ENCODE measurements around the gene NR3C1. TPM values are rescaled to one million over a fixed set of nuclear protein-coding genes. Genes with fewer than 3 reads are reported as not detected.
"Not testable (repeated sequence)": the region's sequence is repeated elsewhere in the genome, so short reads cannot be mapped to it uniquely, and the experiment has no call there.

NR3C1 gene
- total RNA-seq, 1 experiment from 2014 or later: 31.4 TPM

GRCh38 chr5:143328589-143329220, 74.8 kb downstream of the NR3C1 start:
- no peak overlapping the region for H2AFZ ChIP-seq (ENCODE audit: low read length)
- H2BK120ac ChIP-seq (ENCODE audit: low read depth, low read length, poor library complexity, severe bottlenecking): no peak overlapping the region
- H2BK20ac ChIP-seq (ENCODE audit: low read depth, low read length, poor library complexity, severe bottlenecking): no peak overlapping the region
- H3K23ac ChIP-seq (ENCODE audit: insufficient read length, low read depth, low read length): no peak overlapping the region
- no peak overlapping the region for H4K91ac ChIP-seq (ENCODE audit: insufficient read length, low read depth, low read length)
- no peak overlapping the region for H2BK12ac ChIP-seq (ENCODE audit: insufficient read length, low read depth, low read length)
- no CpG with 5 or more reads among the region's 5 CpGs for WGBS (ENCODE audit: extremely low coverage, insufficient read length, low lambda C conversion rate)
- no peaks in the 10 kb centered on the region for H4K20me1 ChIP-seq (ENCODE audit: control insufficient read depth, insufficient read depth, insufficient read length)
- H3K4ac ChIP-seq (ENCODE audit: low read depth, low read length): no peak overlapping the region
- H3K9ac ChIP-seq (ENCODE audit: extremely low read depth, insufficient read length, low read length): no peak overlapping the region
- no peak overlapping the region for H3K56ac ChIP-seq (ENCODE audit: insufficient read length, low read depth, low read length)
- no peak overlapping the region for H4K8ac ChIP-seq (replicated peaks; ENCODE audit: insufficient read length, low read depth, low read length)
- H3K27me3 Mint-ChIP-seq (ENCODE audit: low read depth): no peaks in the 10 kb centered on the region
- H3K4me2 ChIP-seq (ENCODE audit: insufficient read depth, insufficient read length, low read length): no peak overlapping the region
- no peak overlapping the region for H3K18ac ChIP-seq (ENCODE audit: insufficient read length, low read depth, low read length)
- H3K9me3 Mint-ChIP-seq: peaks cover 28 to 29% of the 10 kb centered on the region in 2 experiments; a peak in 4 of 5 replicates
- no peaks in the 10 kb centered on the region for H3K23me2 ChIP-seq (ENCODE audit: insufficient read length, low read depth, low read length, poor library complexity, severe bottlenecking)
- H3K9me3 ChIP-seq (ENCODE audit: control insufficient read depth, low read depth, low read length): no peaks in the 10 kb centered on the region
- H4K5ac ChIP-seq (ENCODE audit: insufficient read length, low read depth, low read length): no peak overlapping the region
- H2AK5ac ChIP-seq (ENCODE audit: insufficient read length, low read length): no peak overlapping the region
- H3K4me1 ChIP-seq (ENCODE audit: insufficient read depth, low read length): no peaks in the 10 kb centered on the region
- no peak overlapping the region for H2BK5ac ChIP-seq (ENCODE audit: insufficient read length, low read length)
- H3K79me1 ChIP-seq (ENCODE audit: insufficient read depth, low read depth, low read length, poor library complexity, severe bottlenecking): no peaks in the 10 kb centered on the region
- H3K27me3 ChIP-seq (ENCODE audit: insufficient read depth, low read length): no peaks in the 10 kb centered on the region
- TF ChIP-seq, protein P1, sequence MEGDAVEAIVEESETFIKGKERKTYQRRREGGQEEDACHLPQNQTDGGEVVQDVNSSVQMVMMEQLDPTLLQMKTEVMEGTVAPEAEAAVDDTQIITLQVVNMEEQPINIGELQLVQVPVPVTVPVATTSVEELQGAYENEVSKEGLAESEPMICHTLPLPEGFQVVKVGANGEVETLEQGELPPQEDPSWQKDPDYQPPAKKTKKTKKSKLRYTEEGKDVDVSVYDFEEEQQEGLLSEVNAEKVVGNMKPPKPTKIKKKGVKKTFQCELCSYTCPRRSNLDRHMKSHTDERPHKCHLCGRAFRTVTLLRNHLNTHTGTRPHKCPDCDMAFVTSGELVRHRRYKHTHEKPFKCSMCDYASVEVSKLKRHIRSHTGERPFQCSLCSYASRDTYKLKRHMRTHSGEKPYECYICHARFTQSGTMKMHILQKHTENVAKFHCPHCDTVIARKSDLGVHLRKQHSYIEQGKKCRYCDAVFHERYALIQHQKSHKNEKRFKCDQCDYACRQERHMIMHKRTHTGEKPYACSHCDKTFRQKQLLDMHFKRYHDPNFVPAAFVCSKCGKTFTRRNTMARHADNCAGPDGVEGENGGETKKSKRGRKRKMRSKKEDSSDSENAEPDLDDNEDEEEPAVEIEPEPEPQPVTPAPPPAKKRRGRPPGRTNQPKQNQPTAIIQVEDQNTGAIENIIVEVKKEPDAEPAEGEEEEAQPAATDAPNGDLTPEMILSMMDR (conservative IDR thresholded peaks at IDR 0.05): no peak
- no peaks in the 10 kb centered on the region for H3K79me2 ChIP-seq (ENCODE audit: insufficient read depth, low read length)
- no peak overlapping the region for H3K4me3 Mint-ChIP-seq
- H3T11ph ChIP-seq (ENCODE audit: low read length): no peak overlapping the region
- no peak overlapping the region for H3K27ac ChIP-seq (ENCODE audit: insufficient read length, low read depth, low read length)
- no peaks in the 10 kb centered on the region for H3K4me1 Mint-ChIP-seq
- no peak overlapping the region for H3K14ac ChIP-seq (ENCODE audit: insufficient read depth, low read length)
- H2BK15ac ChIP-seq (ENCODE audit: low read depth, low read length): no peak overlapping the region
- no peak for DNase-seq
- H3K27ac Mint-ChIP-seq: no peak overlapping the region
- peaks cover 14 to 37% (median 28%) of the 10 kb centered on the region in 3 experiments for H3K36me3 Mint-ChIP-seq (ENCODE audit: insufficient read depth in 1 of 3, low read depth in 3 of 3)

GRCh38 chr5:143325086-143325485, 78.4 kb downstream of the NR3C1 start:
- not testable (repeated sequence) for H4K5ac ChIP-seq (ENCODE audit: insufficient read length, low read depth, low read length); H3K4me1 Mint-ChIP-seq; H3K79me1 ChIP-seq (ENCODE audit: insufficient read depth, low read depth, low read length, poor library complexity, severe bottlenecking); H3K56ac ChIP-seq (ENCODE audit: insufficient read length, low read depth, low read length); H2BK5ac ChIP-seq (ENCODE audit: insufficient read length, low read length); H3K18ac ChIP-seq (ENCODE audit: insufficient read length, low read depth, low read length); H4K91ac ChIP-seq (ENCODE audit: insufficient read length, low read depth, low read length); H3K27me3 Mint-ChIP-seq (ENCODE audit: low read depth); H2BK120ac ChIP-seq (ENCODE audit: low read depth, low read length, poor library complexity, severe bottlenecking); H3K23me2 ChIP-seq (ENCODE audit: insufficient read length, low read depth, low read length, poor library complexity, severe bottlenecking); H3K9me3 ChIP-seq (ENCODE audit: control insufficient read depth, low read depth, low read length); H2BK20ac ChIP-seq (ENCODE audit: low read depth, low read length, poor library complexity, severe bottlenecking); H2AFZ ChIP-seq (ENCODE audit: low read length); H3K27ac Mint-ChIP-seq; DNase-seq; H3K27me3 ChIP-seq (ENCODE audit: insufficient read depth, low read length); H3K4ac ChIP-seq (ENCODE audit: low read depth, low read length); H2BK15ac ChIP-seq (ENCODE audit: low read depth, low read length); H3K4me1 ChIP-seq (ENCODE audit: insufficient read depth, low read length); H2AK5ac ChIP-seq (ENCODE audit: insufficient read length, low read length); H3K4me3 Mint-ChIP-seq; H2BK12ac ChIP-seq (ENCODE audit: insufficient read length, low read depth, low read length); H3K4me2 ChIP-seq (ENCODE audit: insufficient read depth, insufficient read length, low read length); H3K9ac ChIP-seq (ENCODE audit: extremely low read depth, insufficient read length, low read length); H4K20me1 ChIP-seq (ENCODE audit: control insufficient read depth, insufficient read depth, insufficient read length); H3K79me2 ChIP-seq (ENCODE audit: insufficient read depth, low read length); H4K8ac ChIP-seq (replicated peaks; ENCODE audit: insufficient read length, low read depth, low read length); H3T11ph ChIP-seq (ENCODE audit: low read length); H3K27ac ChIP-seq (ENCODE audit: insufficient read length, low read depth, low read length); H3K14ac ChIP-seq (ENCODE audit: insufficient read depth, low read length); H3K23ac ChIP-seq (ENCODE audit: insufficient read length, low read depth, low read length)
- WGBS (ENCODE audit: extremely low coverage, insufficient read length, low lambda C conversion rate): no CpG with 5 or more reads among the region's 4 CpGs
- Mint-ChIP-seq H3K36me3 (ENCODE audit: insufficient read depth in 1 of 3, low read depth in 3 of 3) (peaks cover 17 to 41% (median 35%) of the 10 kb centered on the region in 3 experiments), H3K9me3 (peaks cover 29 to 31% of the 10 kb centered on the region in 2 experiments; a peak in 4 of 5 replicates)

Measured in H9 (cell line).